A549 treated with CORT108297 at 1 μM for 4 hours (cell line): ENCODE measurements around the gene STAG3. TPM values are rescaled to one million over a fixed set of nuclear protein-coding genes. Genes with fewer than 3 reads are reported as not detected.

Source experiments
- total RNA-seq: library from RNA; stranded (reverse); fragments of 200-300 nt; extraction: Qiagen RNA extraction; gene quantifications from 5 replicates; pipeline ENCODE4 v1.2.3, GENCODE V29; 2022

Gene STAG3, protein sequence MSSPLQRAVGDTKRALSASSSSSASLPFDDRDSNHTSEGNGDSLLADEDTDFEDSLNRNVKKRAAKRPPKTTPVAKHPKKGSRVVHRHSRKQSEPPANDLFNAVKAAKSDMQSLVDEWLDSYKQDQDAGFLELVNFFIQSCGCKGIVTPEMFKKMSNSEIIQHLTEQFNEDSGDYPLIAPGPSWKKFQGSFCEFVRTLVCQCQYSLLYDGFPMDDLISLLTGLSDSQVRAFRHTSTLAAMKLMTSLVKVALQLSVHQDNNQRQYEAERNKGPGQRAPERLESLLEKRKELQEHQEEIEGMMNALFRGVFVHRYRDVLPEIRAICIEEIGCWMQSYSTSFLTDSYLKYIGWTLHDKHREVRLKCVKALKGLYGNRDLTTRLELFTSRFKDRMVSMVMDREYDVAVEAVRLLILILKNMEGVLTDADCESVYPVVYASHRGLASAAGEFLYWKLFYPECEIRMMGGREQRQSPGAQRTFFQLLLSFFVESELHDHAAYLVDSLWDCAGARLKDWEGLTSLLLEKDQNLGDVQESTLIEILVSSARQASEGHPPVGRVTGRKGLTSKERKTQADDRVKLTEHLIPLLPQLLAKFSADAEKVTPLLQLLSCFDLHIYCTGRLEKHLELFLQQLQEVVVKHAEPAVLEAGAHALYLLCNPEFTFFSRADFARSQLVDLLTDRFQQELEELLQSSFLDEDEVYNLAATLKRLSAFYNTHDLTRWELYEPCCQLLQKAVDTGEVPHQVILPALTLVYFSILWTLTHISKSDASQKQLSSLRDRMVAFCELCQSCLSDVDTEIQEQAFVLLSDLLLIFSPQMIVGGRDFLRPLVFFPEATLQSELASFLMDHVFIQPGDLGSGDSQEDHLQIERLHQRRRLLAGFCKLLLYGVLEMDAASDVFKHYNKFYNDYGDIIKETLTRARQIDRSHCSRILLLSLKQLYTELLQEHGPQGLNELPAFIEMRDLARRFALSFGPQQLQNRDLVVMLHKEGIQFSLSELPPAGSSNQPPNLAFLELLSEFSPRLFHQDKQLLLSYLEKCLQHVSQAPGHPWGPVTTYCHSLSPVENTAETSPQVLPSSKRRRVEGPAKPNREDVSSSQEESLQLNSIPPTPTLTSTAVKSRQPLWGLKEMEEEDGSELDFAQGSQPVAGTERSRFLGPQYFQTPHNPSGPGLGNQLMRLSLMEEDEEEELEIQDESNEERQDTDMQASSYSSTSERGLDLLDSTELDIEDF
- 0.18 to 0.23 TPM (median 0.22 TPM) in 5 replicates for total RNA-seq

DNA sequence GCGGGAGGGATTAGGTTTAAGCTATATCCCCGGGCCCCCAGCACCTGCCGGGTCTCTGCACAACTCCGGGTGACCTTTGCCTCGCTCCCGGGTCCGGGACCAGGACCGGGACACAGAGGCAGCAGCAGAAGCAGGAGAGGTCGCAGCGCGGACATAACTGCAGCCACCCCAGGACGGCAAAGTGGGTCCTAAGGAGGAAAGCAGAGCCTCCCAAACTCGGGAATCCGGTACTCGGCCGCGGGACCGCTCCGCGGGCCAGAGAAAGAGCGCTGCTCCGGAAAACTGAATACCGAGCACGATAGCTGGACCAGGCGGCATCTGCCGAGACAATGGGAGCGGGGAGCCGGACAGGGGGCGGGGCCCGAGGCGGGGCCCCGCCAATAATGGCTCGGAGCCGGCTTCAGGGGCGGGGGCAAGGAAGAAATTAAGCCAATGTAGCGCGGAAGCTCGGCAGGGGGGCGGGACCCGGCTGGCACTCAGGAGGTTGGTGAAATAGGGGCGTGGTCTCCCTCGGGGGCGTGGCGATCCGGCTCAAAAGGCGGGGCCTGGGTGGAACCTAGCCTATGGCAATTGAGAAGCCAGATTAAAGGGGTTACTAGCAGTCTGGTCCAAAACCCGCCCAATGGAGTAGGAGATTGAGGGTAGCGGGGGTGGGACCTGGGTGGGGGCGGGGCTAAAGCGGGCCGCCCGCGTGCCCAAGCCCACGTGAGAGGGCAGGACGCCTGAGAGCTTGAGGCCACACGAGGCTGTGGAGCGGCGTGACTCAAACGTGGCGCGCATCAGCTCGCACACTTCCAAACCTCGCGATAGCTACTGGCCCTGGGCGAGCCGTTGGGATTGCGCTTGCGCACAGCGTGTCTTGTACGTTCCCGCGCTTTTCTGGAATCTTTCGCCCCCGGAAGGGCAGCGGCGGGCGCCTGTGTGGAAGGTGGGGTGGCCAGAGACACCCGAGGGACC lies at the start of gene STAG3, which contains the start of gene GPC2:
TSS of gene STAG3 (plus strand) at position 874 of the 957 bp plus-strand sequence. CDS start 2,639 bp downstream, outside the sequence.
TSS of gene GPC2 (minus strand) at position 337 of the 957 bp plus-strand sequence. CDS start at position 155, 182 bp downstream.

GRCh38 chr7:100148559-100149328 lies 29.0 kb upstream of the STAG3 start, which contains the start of gene LAMTOR4:
LAMTOR4 (plus strand) TSS chr7:100148918; CDS start chr7:100148973, 55 bp downstream.

DNA sequence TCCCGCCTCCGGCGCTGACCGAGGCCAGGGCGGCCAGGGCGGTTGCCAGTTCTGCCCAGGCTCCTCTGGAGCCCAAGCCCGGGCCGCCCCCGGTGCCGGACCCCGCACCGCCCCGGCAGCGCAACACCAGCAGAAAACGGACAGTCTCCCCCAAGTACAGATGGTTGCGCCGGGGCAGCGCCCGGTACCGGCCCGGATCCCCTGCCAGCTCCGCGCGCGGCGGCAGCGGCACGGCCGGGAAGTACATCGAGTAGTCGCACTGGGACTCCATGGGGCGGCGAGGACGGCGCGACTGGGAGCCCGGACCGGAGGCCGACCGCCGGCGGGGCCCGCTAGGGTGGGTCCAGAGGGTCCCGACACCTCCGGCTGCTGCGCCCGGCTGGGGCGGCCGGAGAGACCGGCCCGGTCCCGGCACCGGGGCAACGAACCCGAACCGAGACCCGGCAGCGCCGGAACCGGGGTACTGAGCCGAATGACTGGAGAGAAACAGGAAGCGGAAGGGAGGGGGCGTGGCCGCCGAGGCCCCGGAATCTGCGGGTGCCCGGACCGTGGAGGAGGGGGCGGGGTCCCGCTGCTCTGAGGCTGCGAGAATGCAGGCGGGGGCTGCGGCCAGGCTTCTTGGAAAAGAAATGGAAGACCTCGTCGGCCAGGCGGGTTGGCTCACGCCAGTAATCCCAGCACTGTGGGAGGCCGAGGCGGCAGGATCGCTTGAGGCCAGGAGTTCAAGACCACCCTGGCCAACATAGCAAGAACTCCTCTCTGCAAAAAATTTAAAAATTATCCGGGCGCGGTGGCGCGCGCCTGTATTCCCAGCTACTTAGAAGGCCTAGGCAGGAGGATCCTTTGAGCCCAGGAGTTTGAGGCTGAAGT lies 19.3 kb upstream of the STAG3 start, which contains the start of gene TRAPPC14:
TSS of gene TRAPPC14 (minus strand) at position 495 of the 870 bp plus-strand sequence. CDS start at position 271, 224 bp downstream.

GRCh38 chr7:100219801-100220585 lies 42.3 kb downstream of the STAG3 start, which contains the start of gene PVRIG:
PVRIG (plus strand) TSS chr7:100219949; CDS start chr7:100219971, 22 bp downstream.

Other genes starting within 250 kb of the STAG3 start
- gene GJC3, start 248.3 kb upstream of the STAG3 start, total RNA-seq = 0.09 to 0.22 TPM (median 0.10 TPM) in 3 of 5 replicates, not detected in the others
- 0.06 TPM in 1 of 5 replicates, not detected in the others for gene AZGP1, start 201.9 kb upstream of the STAG3 start, total RNA-seq
- gene ZKSCAN1, start 162.3 kb upstream of the STAG3 start, total RNA-seq = 6.8 to 10.8 TPM (median 9.4 TPM) in 5 replicates
- 8.9 to 12.4 TPM (median 10.3 TPM) in 5 replicates for gene ZSCAN21, start 128.1 kb upstream of the STAG3 start, total RNA-seq
- gene ZNF3, start 96.2 kb upstream of the STAG3 start, total RNA-seq = 18.7 to 22.7 TPM (median 19.8 TPM) in 5 replicates
- gene COPS6, start 88.9 kb upstream of the STAG3 start, total RNA-seq = 153 to 188 TPM (median 175 TPM) in 5 replicates
- gene MCM7, start 76.5 kb upstream of the STAG3 start, total RNA-seq = 223 to 257 TPM (median 247 TPM) in 5 replicates
- gene AP4M1, start 76.3 kb upstream of the STAG3 start, total RNA-seq = 15.1 to 17.7 TPM (median 17.0 TPM) in 5 replicates
- 62.3 to 71.2 TPM (median 67.8 TPM) in 5 replicates for gene TAF6, start 58.6 kb upstream of the STAG3 start, total RNA-seq
- 10.4 to 12.8 TPM (median 12.0 TPM) in 5 replicates for gene CNPY4, start 58.3 kb upstream of the STAG3 start, total RNA-seq
- gene MBLAC1, start 51.0 kb upstream of the STAG3 start, total RNA-seq = 2.6 to 3.4 TPM (median 3.2 TPM) in 5 replicates
- 145 to 212 TPM (median 183 TPM) in 5 replicates for gene LAMTOR4, start 29.0 kb upstream of the STAG3 start, total RNA-seq
- 8.7 to 15.5 TPM (median 14.7 TPM) in 5 replicates for gene TRAPPC14, start 19.2 kb upstream of the STAG3 start, total RNA-seq
- gene GAL3ST4, start 9.3 kb upstream of the STAG3 start, total RNA-seq = 0.06 to 0.15 TPM (median 0.08 TPM) in 5 replicates
- 0.82 to 1.5 TPM (median 1.1 TPM) in 5 replicates for gene GPC2, start 537 bp upstream of the STAG3 start, total RNA-seq
- not detected in 5 replicates for gene PVRIG, start 42.0 kb downstream of the STAG3 start, total RNA-seq
- not detected in 5 replicates for gene SPDYE3, start 129.8 kb downstream of the STAG3 start, total RNA-seq
- gene PILRB, start 180.2 kb downstream of the STAG3 start, total RNA-seq = 24.2 to 37.8 TPM (median 30.9 TPM) in 5 replicates
- 3.8 to 5.9 TPM (median 5.2 TPM) in 5 replicates for gene PILRA, start 195.6 kb downstream of the STAG3 start, total RNA-seq